ENCODE data around the gene CD44. TPM values are rescaled to one million over a fixed set of nuclear protein-coding genes. Genes with fewer than 3 reads are reported as not detected.

The CD44 gene
- total and polyA plus RNA-seq, 12 donors = 7.0 to 104 (median 25.2) TPM

- Histone ChIP-seq H3K9me3 (no peaks in the 10 kb centered on the region), H3K4me3 (no peak overlapping the region), H3K36me3 (no peaks in the 10 kb centered on the region), H3K27ac (no peak overlapping the region), H3K27me3 (no peaks in the 10 kb centered on the region), H3K4me1 (peaks cover 0 to 35% (median 13%) of the 10 kb centered on the region in 9 donors)
- 96 to 99% methylated on average over 5 of the region's 5 CpGs for WGBS, 2 donors
- no peak for TF ChIP-seq CTCF (IDR thresholded peaks at IDR 0.05)
- intact Hi-C loops (cut with DNase I) = loop anchor here in 2 of 10 donors (10.0 kb wide), 1 partner anchor 52 kb away; no protein-coding TSS in a partner anchor
- DNase-seq (no peak), ATAC-seq (no peak)
These were observed 2.7 kb upstream of the CD44 start for GRCh38 chr11:35136311-35136710.

- intact Hi-C loops (cut with DNase I) = loop anchor here in 2 of 10 donors (10.0 kb wide), 1 partner anchor 53 kb away; no protein-coding TSS in a partner anchor
- Histone ChIP-seq H3K27ac (peak overlapping the region in 3 of 10 donors; percentile 82 to 98 (median 92)), H3K4me1 (peaks cover 0 to 47% (median 13%) of the 10 kb centered on the region in 9 donors), H3K36me3 (peaks cover 0 to 8% (median 0%) of the 10 kb centered on the region in 9 donors), H3K27me3 (no peaks in the 10 kb centered on the region), H3K4me3 (peak overlapping the region in 2 of 10 donors; percentile 80 to 94), H3K9me3 (no peaks in the 10 kb centered on the region)
- DNase-seq = no peak
- ATAC-seq = no peak
- 92 to 93% methylated on average over 1 of the region's 1 CpG for WGBS, 2 donors
- TF ChIP-seq CTCF (IDR thresholded peaks at IDR 0.05) = no peak
These were observed 913 bp upstream of the CD44 start for GRCh38 chr11:35138058-35138457.

GRCh38 chr11:35138606-35138942 is 397 bp upstream of the CD44 start:
- H3K4me1 ChIP-seq = peaks cover 0 to 52% (median 13%) of the 10 kb centered on the region in 9 donors
- peak overlapping the region; percentile 17 to 98 (median 84) for H3K27ac ChIP-seq
- ATAC-seq (peak in 5 of 8 donors; percentile 4 to 33 (median 25)), DNase-seq (no peak)
- TF ChIP-seq CTCF (IDR thresholded peaks at IDR 0.05) = no peak
- no peaks in the 10 kb centered on the region for H3K27me3 ChIP-seq
- H3K36me3 ChIP-seq = peaks cover 0 to 14% (median 0%) of the 10 kb centered on the region in 9 donors
- H3K9me3 ChIP-seq = no peaks in the 10 kb centered on the region
- 9 to 10% methylated on average over 16 of the region's 16 CpGs for WGBS, 2 donors
- peak overlapping the region; percentile 54 to 94 (median 76) for H3K4me3 ChIP-seq
- intact Hi-C loops (cut with DNase I) = loop anchor here in 2 of 10 donors (10.0 kb wide), 1 partner anchor 54 kb away; no protein-coding TSS in a partner anchor

- H3K36me3 ChIP-seq = peaks cover 0 to 24% (median 0%) of the 10 kb centered on the region in 9 donors
- peak overlapping the region in 9 of 10 donors; percentile 67 to 98 (median 84) for H3K27ac ChIP-seq
- intact Hi-C loops (cut with DNase I) = loop anchor here in 2 of 10 donors (10.0 kb wide), 1 partner anchor 55 kb away; no protein-coding TSS in a partner anchor
- H3K27me3 ChIP-seq = no peaks in the 10 kb centered on the region
- H3K4me1 ChIP-seq = peaks cover 0 to 63% (median 13%) of the 10 kb centered on the region in 9 donors
- H3K9me3 ChIP-seq = no peaks in the 10 kb centered on the region
- no peak for TF ChIP-seq CTCF (IDR thresholded peaks at IDR 0.05)
- 32 to 36% methylated on average over 8 of the region's 8 CpGs for WGBS, 2 donors
- no peak for DNase-seq
- peak in 6 of 8 donors; percentile 7 to 84 (median 14) for ATAC-seq
- peak overlapping the region; percentile 54 to 94 (median 76) for H3K4me3 ChIP-seq
These were observed 831 bp downstream of the CD44 start for GRCh38 chr11:35139722-35140282.
